ENCODE results near the gene SLCO4C1. TPM values are rescaled to one million over a fixed set of nuclear protein-coding genes. Genes with fewer than 3 reads are reported as not detected.

Gene SLCO4C1
- total and polyA plus RNA-seq, 2 donors from 2014 or later, result 9.0 to 35.1 TPM

DNA sequence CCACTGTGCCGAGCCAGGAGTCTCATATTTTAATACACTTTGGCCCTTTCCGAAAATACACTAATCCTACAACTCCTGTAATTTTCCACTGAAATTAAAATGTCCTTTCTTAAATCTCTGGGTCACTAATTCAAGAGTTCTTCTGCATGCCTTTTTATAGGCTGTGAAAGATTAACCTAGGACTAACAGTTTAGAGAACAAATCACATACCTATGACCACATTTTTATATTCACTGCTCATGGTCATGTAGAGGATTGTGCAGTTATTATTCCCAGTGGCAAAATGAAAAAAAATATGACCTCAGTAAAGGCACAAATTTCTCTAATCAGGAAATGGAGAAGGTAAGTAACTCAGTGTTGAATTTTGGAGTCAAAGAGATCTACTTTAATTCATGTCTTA is 33.4 kb downstream of the SLCO4C1 start:
- no peaks in the 10 kb centered on the region for H3K27me3 ChIP-seq (ENCODE audit: control insufficient read depth, insufficient read depth, low read length)
- peak in 2 of 5 donors; percentile 3 to 11 for DNase-seq
- H3K9ac ChIP-seq (ENCODE audit: low read length in 3 of 3), result no peak overlapping the region
- H3K36me3 ChIP-seq (ENCODE audit: control insufficient read depth in 2 of 3, insufficient read depth in 3 of 3, low read length in 3 of 3), result no peaks in the 10 kb centered on the region
- TF ChIP-seq, protein P1, sequence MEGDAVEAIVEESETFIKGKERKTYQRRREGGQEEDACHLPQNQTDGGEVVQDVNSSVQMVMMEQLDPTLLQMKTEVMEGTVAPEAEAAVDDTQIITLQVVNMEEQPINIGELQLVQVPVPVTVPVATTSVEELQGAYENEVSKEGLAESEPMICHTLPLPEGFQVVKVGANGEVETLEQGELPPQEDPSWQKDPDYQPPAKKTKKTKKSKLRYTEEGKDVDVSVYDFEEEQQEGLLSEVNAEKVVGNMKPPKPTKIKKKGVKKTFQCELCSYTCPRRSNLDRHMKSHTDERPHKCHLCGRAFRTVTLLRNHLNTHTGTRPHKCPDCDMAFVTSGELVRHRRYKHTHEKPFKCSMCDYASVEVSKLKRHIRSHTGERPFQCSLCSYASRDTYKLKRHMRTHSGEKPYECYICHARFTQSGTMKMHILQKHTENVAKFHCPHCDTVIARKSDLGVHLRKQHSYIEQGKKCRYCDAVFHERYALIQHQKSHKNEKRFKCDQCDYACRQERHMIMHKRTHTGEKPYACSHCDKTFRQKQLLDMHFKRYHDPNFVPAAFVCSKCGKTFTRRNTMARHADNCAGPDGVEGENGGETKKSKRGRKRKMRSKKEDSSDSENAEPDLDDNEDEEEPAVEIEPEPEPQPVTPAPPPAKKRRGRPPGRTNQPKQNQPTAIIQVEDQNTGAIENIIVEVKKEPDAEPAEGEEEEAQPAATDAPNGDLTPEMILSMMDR (IDR thresholded peaks at IDR 0.05; ENCODE audit: borderline replicate concordance, extremely low read depth, insufficient read depth), result no peak
- FAIRE-seq, result peak; percentile 91
- H3K27ac ChIP-seq (ENCODE audit: low read depth in 2 of 2, low read length in 2 of 2), result peak overlapping the region; percentile 68 to 73
- intact Hi-C loops (cut with DNase I), result no loop called here
- no peak overlapping the region for H3K4me3 ChIP-seq (ENCODE audit: low read length in 3 of 3)
- H3K4me1 ChIP-seq (ENCODE audit: control insufficient read depth in 2 of 3, insufficient read depth in 2 of 3, low read depth in 1 of 3, low read length in 3 of 3), result peaks cover 0 to 4% (median 2%) of the 10 kb centered on the region in 3 donors
- H3K9me3 ChIP-seq (ENCODE audit: control insufficient read depth in 2 of 3, insufficient read depth in 1 of 3, low read length in 3 of 3), result no peaks in the 10 kb centered on the region

DNA sequence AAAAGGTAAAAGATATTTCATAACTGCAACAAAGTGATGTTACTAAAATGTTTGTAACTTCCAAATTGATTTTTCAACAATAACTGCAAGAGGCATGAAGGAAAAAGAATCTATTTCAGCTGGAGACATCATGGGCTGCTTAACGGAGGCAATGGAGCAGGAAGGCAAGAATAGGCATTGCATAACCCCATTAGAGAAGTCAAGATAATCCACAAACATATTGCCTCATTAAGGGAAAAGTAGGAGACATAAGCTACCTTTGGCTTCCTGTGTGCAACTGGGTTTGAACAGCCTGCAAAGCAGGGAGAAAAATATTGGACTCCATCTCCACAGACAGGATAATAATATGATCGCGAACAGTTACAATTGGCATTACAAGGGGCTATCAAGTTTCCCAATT is 46.7 kb downstream of the SLCO4C1 start:
- intact Hi-C loops (cut with DNase I), result no loop called here
- H3K27ac ChIP-seq (ENCODE audit: low read depth in 2 of 2, low read length in 2 of 2), result no peak overlapping the region
- H3K9me3 ChIP-seq (ENCODE audit: control insufficient read depth in 2 of 3, insufficient read depth in 1 of 3, low read length in 3 of 3), result no peaks in the 10 kb centered on the region
- FAIRE-seq, result no peak
- no peak overlapping the region for H3K4me3 ChIP-seq (ENCODE audit: low read length in 3 of 3)
- peaks cover 0 to 8% (median 2%) of the 10 kb centered on the region in 3 donors for H3K36me3 ChIP-seq (ENCODE audit: control insufficient read depth in 2 of 3, insufficient read depth in 3 of 3, low read length in 3 of 3)
- no peak overlapping the region for H3K9ac ChIP-seq (ENCODE audit: low read length in 3 of 3)
- H3K4me1 ChIP-seq (ENCODE audit: control insufficient read depth in 2 of 3, insufficient read depth in 2 of 3, low read depth in 1 of 3, low read length in 3 of 3), result no peaks in the 10 kb centered on the region
- no peak for DNase-seq
- no peaks in the 10 kb centered on the region for H3K27me3 ChIP-seq (ENCODE audit: control insufficient read depth, insufficient read depth, low read length)
- TF ChIP-seq, protein P1 (IDR thresholded peaks at IDR 0.05; ENCODE audit: borderline replicate concordance, extremely low read depth, insufficient read depth), result no peak

DNA sequence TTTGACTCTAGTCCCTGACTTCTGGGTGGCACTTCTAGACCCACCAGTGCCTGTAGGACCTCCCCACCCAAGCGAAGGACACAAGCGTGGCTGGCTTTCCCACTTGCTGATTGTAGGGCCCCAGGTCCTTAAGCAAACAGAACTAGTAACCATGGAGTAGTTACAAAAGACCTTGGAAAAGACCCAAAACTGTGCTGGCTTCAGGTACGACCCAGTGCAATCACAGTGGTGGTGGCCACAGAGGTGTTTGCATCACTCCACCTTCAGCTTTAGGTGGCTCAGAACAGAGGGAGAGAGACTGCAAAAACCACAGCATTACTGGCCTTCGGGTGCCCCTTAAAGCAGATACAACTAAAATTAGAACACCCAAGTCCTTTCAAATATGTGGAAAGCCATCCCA is 52.9 kb downstream of the SLCO4C1 start:
- Histone ChIP-seq H3K9ac (ENCODE audit: low read length in 3 of 3) (no peak overlapping the region), H3K4me3 (ENCODE audit: low read length in 3 of 3) (no peak overlapping the region), H3K9me3 (ENCODE audit: control insufficient read depth in 2 of 3, insufficient read depth in 1 of 3, low read length in 3 of 3) (no peaks in the 10 kb centered on the region), H3K36me3 (ENCODE audit: control insufficient read depth in 2 of 3, insufficient read depth in 3 of 3, low read length in 3 of 3) (peaks cover 0 to 16% (median 2%) of the 10 kb centered on the region in 3 donors), H3K27me3 (ENCODE audit: control insufficient read depth, insufficient read depth, low read length) (no peaks in the 10 kb centered on the region), H3K4me1 (ENCODE audit: control insufficient read depth in 2 of 3, insufficient read depth in 2 of 3, low read depth in 1 of 3, low read length in 3 of 3) (peaks cover 0 to 20% (median 6%) of the 10 kb centered on the region in 3 donors), H3K27ac (ENCODE audit: low read depth in 2 of 2, low read length in 2 of 2) (peak overlapping the region in 1 of 2 donors; percentile 11)
- FAIRE-seq, result no peak
- intact Hi-C loops (cut with DNase I), result no loop called here
- TF ChIP-seq, protein P1 (IDR thresholded peaks at IDR 0.05; ENCODE audit: borderline replicate concordance, extremely low read depth, insufficient read depth), result no peak
- no peak for DNase-seq
